Endothelial cell of umbilical vein (primary cell): ENCODE measurements around the gene ADIPOR2. TPM values are rescaled to one million over a fixed set of nuclear protein-coding genes. Genes with fewer than 3 reads are reported as not detected.

Source experiments
- BruUV-seq: library from RNA; stranded (reverse); fragments of 400-500 nt; replicated peaks from 2 replicates; lab custom pipeline; 2021; lab: Mats Ljungman, UMichigan
- CTCF ChIA-PET: fragments of 300-600, 350-600 bp; sonication (Branson Sonifier 250); formaldehyde crosslinking; loops from one replicate; lab custom pipeline; 2021; ENCODE audit warnings: antibody characterized with exemption, inconsistent platforms; lab: Charles Lee
- POLR2A ChIA-PET: fragments of 300-600, 350-600 bp; sonication (Branson Sonifier 250); formaldehyde crosslinking; loops from one replicate; lab custom pipeline; 2021; ENCODE audit warnings: antibody characterized with exemption, inconsistent platforms; lab: Charles Lee
- DNase-seq: peaks from one replicate; pipeline ENCODE4 v3.0.0-alpha.2; 2011; ENCODE audit warnings: low read depth, low spot score
- FAIRE-seq: peaks from 2 replicates; lab custom pipeline; 2011; peaks lifted over from hg19 to GRCh38; lab: Jason Lieb, UNC
- H2AFZ ChIP-seq: 2 replicates; pipeline ENCODE4 v1.6.0; 2012; ENCODE audit warnings: low read depth, low read length, control low read depth, inconsistent platforms
- H3K27ac ChIP-seq: 2 replicates; pipeline ENCODE4 v1.5.1; 2011; ENCODE audit warnings: low read depth, mild to moderate bottlenecking, control low read depth, low read length, moderate library complexity; ENCODE audit not compliant: insufficient read depth
- H3K27me3 ChIP-seq, 2 experiments: 2 replicates each; pipeline versions ENCODE4 v1.6.0 to v1.6.1; 2011; ENCODE audit warnings: low read length in 2 of 2, mixed read lengths in 1 of 2; ENCODE audit not compliant: control insufficient read depth in 2 of 2, insufficient read depth in 2 of 2
- H3K36me3 ChIP-seq, 2 experiments: 2 replicates in 1 of 2; 3 replicates in 1 of 2; pipeline ENCODE4 v1.5.1; 2011; ENCODE audit warnings: low read length in 2 of 2, mild to moderate bottlenecking in 1 of 2, moderate library complexity in 1 of 2; ENCODE audit not compliant: control insufficient read depth in 2 of 2, insufficient read depth in 2 of 2; ENCODE audit errors: extremely low read depth in 1 of 2
- H3K4me1 ChIP-seq: 3 replicates; pipeline ENCODE4 v1.5.1; 2011; ENCODE audit warnings: mild to moderate bottlenecking, low read length; ENCODE audit not compliant: control insufficient read depth, insufficient read depth; ENCODE audit errors: extremely low read depth
- H3K4me2 ChIP-seq: 2 replicates; pipeline ENCODE4 v1.6.1; 2011; ENCODE audit warnings: low read length, control low read depth, mixed read lengths; ENCODE audit not compliant: insufficient read depth
- H3K4me3 ChIP-seq, 3 experiments: fragments of 200-600 bp in 1 of 3; sonication (generic), shearing (Covaris generic) in 1 of 3; replicated peaks in 1 of 3; 2 replicates each; pipeline ENCODE4 v1.5.1; 2011 to 2016; ENCODE audit warnings: control low read depth in 3 of 3, low read length in 3 of 3, mild to moderate bottlenecking in 2 of 3, inconsistent platforms in 1 of 3, low read depth in 1 of 3, moderate library complexity in 1 of 3; ENCODE audit not compliant: insufficient read depth in 1 of 3
- H3K79me2 ChIP-seq: 2 replicates; pipeline ENCODE4 v1.6.0; 2012; ENCODE audit warnings: low read length, inconsistent platforms; ENCODE audit not compliant: control insufficient read depth, insufficient read depth
- H3K9ac ChIP-seq: replicated peaks from 2 replicates; pipeline ENCODE3; 2011; ENCODE audit warnings: low read length, control low read depth; ENCODE audit not compliant: insufficient read depth; ENCODE audit errors: extremely low read depth
- H3K9me1 ChIP-seq: replicated peaks from 3 replicates; pipeline ENCODE4 v1.6.0; 2011; ENCODE audit warnings: mild to moderate bottlenecking, low read length; ENCODE audit not compliant: control insufficient read depth, insufficient read depth; ENCODE audit errors: extremely low read depth
- H3K9me3 ChIP-seq: replicated peaks from 2 replicates; pipeline ENCODE4 v1.5.1; 2012; ENCODE audit warnings: low read length, inconsistent platforms; ENCODE audit not compliant: control insufficient read depth, insufficient read depth
- H4K20me1 ChIP-seq: replicated peaks from 2 replicates; pipeline ENCODE3; 2011; ENCODE audit warnings: mild to moderate bottlenecking, low read length; ENCODE audit not compliant: control insufficient read depth, insufficient read depth; ENCODE audit errors: extremely low read depth
- EZH2 ChIP-seq: IDR thresholded peaks from 2 replicates; pipeline ENCODE4 v1.6.1; 2012; ENCODE audit warnings: borderline replicate concordance, low read depth, mild to moderate bottlenecking, moderate library complexity, low read length, inconsistent platforms; ENCODE audit not compliant: severe bottlenecking
- GATA2 ChIP-seq: IDR thresholded peaks from 2 replicates; pipeline ENCODE4 v1.7.0; 2011; ENCODE audit warnings: low read depth, mild to moderate bottlenecking, moderate library complexity, mixed read lengths, low read length; ENCODE audit not compliant: insufficient read length, insufficient read depth
- MYC ChIP-seq: IDR thresholded peaks from one replicate; pipeline ENCODE4 v1.6.1; 2011; ENCODE audit warnings: mild to moderate bottlenecking, low read depth, low read length
- POLR2A ChIP-seq: IDR thresholded peaks from 2 replicates; pipeline ENCODE4 v1.6.1; 2012; ENCODE audit warnings: low read depth, mild to moderate bottlenecking, control low read depth, low read length
- POLR2AphosphoS5 ChIP-seq: IDR thresholded peaks from 2 replicates; pipeline ENCODE4 v1.6.1; 2012; ENCODE audit warnings: low read depth, mild to moderate bottlenecking, control low read depth, low read length, moderate library complexity; ENCODE audit not compliant: insufficient read depth
- dilution Hi-C: fragments of 300-500 bp; cut with MboI; formaldehyde crosslinking; loops from one replicate; pipeline ENCODE4 v1.15.0; 2019; ENCODE audit warnings: low sequenced_read_pairs; ENCODE audit not compliant: extremely low pct_ligation_motif_present
- intact Hi-C: fragments of 100-400 bp; cut with micrococcal nuclease; formaldehyde crosslinking; loops from one replicate; pipeline ENCODE4 v1.10.0; 2022
- polyA plus RNA-seq, 4 experiments: library from polyadenylated mRNA; depleted of rRNA in 3 of 4; stranded (reverse) in 3 of 4; unstranded in 1 of 4; fragments of >200 nt; gene quantifications; 2 replicates each; pipeline versions ENCODE4 v1.2.1 to v1.2.3, GENCODE V29; 2011 to 2012; ENCODE audit warnings: missing spikeins in 1 of 4
- total RNA-seq: library from RNA; stranded (reverse); gene quantifications from 2 replicates; pipeline ENCODE4 v1.2.3, GENCODE V29; 2021
- TF ChIP-seq, protein P1 (sequence below), 2 donors: IDR thresholded peaks; 1 replicate in 1 of 2; 2 replicates in 1 of 2; pipeline ENCODE4 v1.5.1; 2011; ENCODE audit warnings: low read length in 2 of 2, mild to moderate bottlenecking in 2 of 2, moderate library complexity in 2 of 2, control low read depth in 1 of 2, inconsistent platforms in 1 of 2, low read depth in 1 of 2; ENCODE audit not compliant: insufficient read depth in 1 of 2; ENCODE audit errors: extremely low read depth in 1 of 2
- TF ChIP-seq, protein P2 (sequence below): IDR thresholded peaks from 2 replicates; pipeline ENCODE4 v1.6.1; 2011; ENCODE audit not compliant: insufficient read depth, insufficient read length

The ADIPOR2 gene
- total and polyA plus RNA-seq, 2 donors (not counting 3 experiments of a cell fraction or from before 2014, with no cell fraction given): 22.5 to 57.3 TPM

DNA sequence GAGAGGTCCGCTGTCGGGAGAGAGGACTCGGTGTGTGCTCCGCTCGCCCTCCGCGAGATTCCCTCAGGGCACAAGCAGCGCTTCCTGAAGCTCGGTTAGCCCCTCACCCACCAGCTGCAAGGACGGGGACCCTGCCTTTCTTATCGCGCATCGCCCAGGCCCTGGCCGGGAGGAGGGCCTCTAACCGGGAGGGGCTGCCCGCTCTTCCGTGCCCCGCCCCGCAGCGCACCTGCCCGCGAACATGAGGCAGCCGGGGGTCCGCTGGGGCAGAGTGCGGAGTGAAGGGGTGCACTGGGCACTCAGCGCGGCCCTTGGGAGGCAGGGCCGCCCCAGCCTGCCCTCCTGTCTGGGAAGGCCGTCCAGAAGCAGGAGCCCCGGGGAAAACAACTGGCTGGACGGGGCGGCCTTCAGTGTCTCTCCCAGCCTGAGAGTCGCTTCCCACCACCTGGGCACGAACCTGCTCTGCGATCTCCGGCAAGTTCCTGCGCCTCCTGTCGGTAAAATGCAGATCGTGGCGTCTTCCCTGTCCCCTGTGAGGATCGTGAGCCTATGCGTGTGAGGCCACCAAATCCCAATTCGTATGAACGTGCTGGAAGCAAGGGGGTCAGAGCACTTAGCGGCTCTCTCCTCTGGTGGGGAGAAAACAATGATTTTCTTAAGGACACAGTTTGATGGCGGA, 28.0 kb upstream of the ADIPOR2 start:
- H4K20me1 ChIP-seq: no peaks in the 10 kb centered on the region
- no peak overlapping the region for H3K4me3 ChIP-seq
- no peak overlapping the region for H3K27ac ChIP-seq
- H3K4me2 ChIP-seq: no peak overlapping the region
- FAIRE-seq (no peak), DNase-seq (no peak)
- no peak overlapping the region for H3K9ac ChIP-seq
- H3K79me2 ChIP-seq: no peaks in the 10 kb centered on the region
- H3K9me1 ChIP-seq: no peaks in the 10 kb centered on the region
- CTCF ChIA-PET: interaction anchor here (1.4 to 4.9 kb wide), 2 partner anchors 119 to 128 kb away, joined by 3 to 89 read pairs; no protein-coding TSS in a partner anchor
- peaks cover 13% of the 10 kb centered on the region for H3K4me1 ChIP-seq
- no TSS peak for BruUV-seq
- intact Hi-C loops: loop anchor here (1.0 kb wide), 1 partner anchor 18 kb away; no protein-coding TSS in a partner anchor
- dilution Hi-C loops: no loop called here
- peak overlapping the region; percentile 23 for H2AFZ ChIP-seq
- no peaks in the 10 kb centered on the region for H3K36me3 ChIP-seq
- H3K27me3 ChIP-seq: no peaks in the 10 kb centered on the region
- no peak for TF ChIP-seq GATA2
- TF ChIP-seq, protein P1, sequence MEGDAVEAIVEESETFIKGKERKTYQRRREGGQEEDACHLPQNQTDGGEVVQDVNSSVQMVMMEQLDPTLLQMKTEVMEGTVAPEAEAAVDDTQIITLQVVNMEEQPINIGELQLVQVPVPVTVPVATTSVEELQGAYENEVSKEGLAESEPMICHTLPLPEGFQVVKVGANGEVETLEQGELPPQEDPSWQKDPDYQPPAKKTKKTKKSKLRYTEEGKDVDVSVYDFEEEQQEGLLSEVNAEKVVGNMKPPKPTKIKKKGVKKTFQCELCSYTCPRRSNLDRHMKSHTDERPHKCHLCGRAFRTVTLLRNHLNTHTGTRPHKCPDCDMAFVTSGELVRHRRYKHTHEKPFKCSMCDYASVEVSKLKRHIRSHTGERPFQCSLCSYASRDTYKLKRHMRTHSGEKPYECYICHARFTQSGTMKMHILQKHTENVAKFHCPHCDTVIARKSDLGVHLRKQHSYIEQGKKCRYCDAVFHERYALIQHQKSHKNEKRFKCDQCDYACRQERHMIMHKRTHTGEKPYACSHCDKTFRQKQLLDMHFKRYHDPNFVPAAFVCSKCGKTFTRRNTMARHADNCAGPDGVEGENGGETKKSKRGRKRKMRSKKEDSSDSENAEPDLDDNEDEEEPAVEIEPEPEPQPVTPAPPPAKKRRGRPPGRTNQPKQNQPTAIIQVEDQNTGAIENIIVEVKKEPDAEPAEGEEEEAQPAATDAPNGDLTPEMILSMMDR (IDR thresholded peaks at IDR 0.05; ENCODE audit: extremely low read depth in 1 of 2, insufficient read depth in 1 of 2, low read depth in 1 of 2, low read length in 2 of 2): no peak
- TF ChIP-seq EZH2: no peak
- TF ChIP-seq, protein P2, sequence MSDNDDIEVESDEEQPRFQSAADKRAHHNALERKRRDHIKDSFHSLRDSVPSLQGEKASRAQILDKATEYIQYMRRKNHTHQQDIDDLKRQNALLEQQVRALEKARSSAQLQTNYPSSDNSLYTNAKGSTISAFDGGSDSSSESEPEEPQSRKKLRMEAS: no peak
- TF ChIP-seq POLR2AphosphoS5: no peak
- no peak for TF ChIP-seq POLR2A
- TF ChIP-seq MYC: no peak
- no peaks in the 10 kb centered on the region for H3K9me3 ChIP-seq
- POLR2A ChIA-PET: interaction anchor here (1.3 kb wide), 1 partner anchor 28 kb away, joined by 6 read pairs; the partner anchor contains the start of gene ADIPOR2
